HepG2 (cell line): Measurements from ENCODE around the gene NAT14. TPM values are rescaled to one million over a fixed set of nuclear protein-coding genes. Genes with fewer than 3 reads are reported as not detected.

Experiments
- AGO1 ChIP-seq: fragments of 200-400 bp; formaldehyde crosslinking; IDR thresholded peaks from 2 replicates; pipeline ENCODE4 v1.6.1; 2017; ENCODE audit warnings: mild to moderate bottlenecking, low read depth, low read length, moderate library complexity; ENCODE audit not compliant: poor library complexity, severe bottlenecking
- ARID2 ChIP-seq: sonication (generic); formaldehyde crosslinking; IDR thresholded peaks from 2 replicates; pipeline ENCODE4 v1.8.1; 2022; ENCODE audit warnings: mild to moderate bottlenecking, missing genetic modification reagents, borderline replicate concordance
- ATF5 ChIP-seq: sonication (generic); formaldehyde crosslinking; IDR thresholded peaks from 2 replicates; pipeline ENCODE4 v1.4.0; 2020; ENCODE audit warnings: mild to moderate bottlenecking, low read depth, missing genetic modification reagents
- DPF2 ChIP-seq: sonication (generic); formaldehyde crosslinking; IDR thresholded peaks from 2 replicates; pipeline ENCODE4 v1.4.0; 2020; ENCODE audit warnings: mild to moderate bottlenecking, low read depth, missing genetic modification reagents, borderline replicate concordance
- DRAP1 ChIP-seq: IDR thresholded peaks from 2 replicates; pipeline ENCODE4 v1.6.1; 2016; ENCODE audit warnings: missing genetic modification reagents, missing compliant biosample characterization
- IKZF1 ChIP-seq: fragments of 450-650 bp; IDR thresholded peaks from 2 replicates; pipeline ENCODE4 v1.7.1; 2016
- IRX3 ChIP-seq: sonication (generic); formaldehyde crosslinking; IDR thresholded peaks from 2 replicates; pipeline ENCODE4 v1.8.1; 2023; ENCODE audit warnings: mild to moderate bottlenecking, low read depth, missing genetic modification reagents, borderline replicate concordance
- NFATC3 ChIP-seq: sonication (generic); formaldehyde crosslinking; IDR thresholded peaks from 2 replicates; pipeline ENCODE4 v1.5.1; 2020; ENCODE audit warnings: mild to moderate bottlenecking, missing genetic modification reagents
- NR1H2 ChIP-seq: sonication (generic); formaldehyde crosslinking; IDR thresholded peaks from 2 replicates; pipeline ENCODE4 v1.8.1; 2022; ENCODE audit warnings: low read depth, missing genetic modification reagents, borderline replicate concordance
- PCBP1 ChIP-seq: fragments of 200-400 bp; formaldehyde crosslinking; IDR thresholded peaks from 2 replicates; pipeline ENCODE4 v1.6.1; 2017; ENCODE audit warnings: mild to moderate bottlenecking, low read depth, low read length, borderline replicate concordance
- PHF21A ChIP-seq: sonication (generic); formaldehyde crosslinking; IDR thresholded peaks from 2 replicates; pipeline ENCODE4 v1.5.0; 2020; ENCODE audit warnings: mild to moderate bottlenecking, missing genetic modification reagents
- PTBP1 ChIP-seq: fragments of 200-400 bp; formaldehyde crosslinking; IDR thresholded peaks from 2 replicates; pipeline ENCODE4 v1.6.1; 2018; ENCODE audit warnings: low read length, low read depth; ENCODE audit not compliant: poor library complexity, severe bottlenecking
- SAFB2 ChIP-seq: sonication (generic); formaldehyde crosslinking; IDR thresholded peaks from 2 replicates; pipeline ENCODE4 v1.5.1; 2020; ENCODE audit warnings: missing genetic modification reagents, low read depth, mild to moderate bottlenecking, borderline replicate concordance
- SRSF9 ChIP-seq: fragments of 200-400 bp; formaldehyde crosslinking; IDR thresholded peaks from 2 replicates; pipeline ENCODE4 v1.6.1; 2018; ENCODE audit warnings: borderline replicate concordance, mild to moderate bottlenecking, low read depth, low read length; ENCODE audit not compliant: insufficient read depth, poor library complexity, severe bottlenecking
- SUZ12 ChIP-seq: fragments of 150-350 bp; IDR thresholded peaks from 2 replicates; pipeline ENCODE4 v1.6.1; 2014; ENCODE audit warnings: low read depth, low read length
- ZBTB38 ChIP-seq: sonication (generic); formaldehyde crosslinking; IDR thresholded peaks from 2 replicates; pipeline ENCODE4 v1.5.1; 2020; ENCODE audit warnings: mild to moderate bottlenecking, missing genetic modification reagents
- ZNF383 ChIP-seq: sonication (generic); formaldehyde crosslinking; IDR thresholded peaks from 2 replicates; pipeline ENCODE4 v1.4.0; 2020; ENCODE audit warnings: missing genetic modification reagents, mild to moderate bottlenecking, borderline replicate concordance
- ZNF563 ChIP-seq: sonication (generic); formaldehyde crosslinking; IDR thresholded peaks from 2 replicates; pipeline ENCODE4 v1.8.0; 2022; ENCODE audit warnings: mild to moderate bottlenecking, moderate library complexity, missing genetic modification reagents
- ZNF589 ChIP-seq: sonication (generic); formaldehyde crosslinking; conservative IDR thresholded peaks from 2 replicates; pipeline ENCODE4 v1.8.0; 2022; ENCODE audit warnings: mild to moderate bottlenecking, moderate library complexity, missing genetic modification reagents
- ZNF660 ChIP-seq: sonication (generic); formaldehyde crosslinking; IDR thresholded peaks from 2 replicates; pipeline ENCODE4 v1.5.1; 2020; ENCODE audit warnings: mild to moderate bottlenecking, low read depth, missing genetic modification reagents, borderline replicate concordance
- ZNF83 ChIP-seq: sonication (generic); formaldehyde crosslinking; IDR thresholded peaks from 2 replicates; pipeline ENCODE4 v1.4.0; 2020; ENCODE audit warnings: missing genetic modification reagents, mild to moderate bottlenecking, borderline replicate concordance
- ZSCAN31 ChIP-seq: sonication (generic); formaldehyde crosslinking; IDR thresholded peaks from 2 replicates; pipeline ENCODE4 v1.5.0; 2020; ENCODE audit warnings: low read depth, mild to moderate bottlenecking, missing genetic modification reagents
- polyA plus RNA-seq, 8 experiments: library from polyadenylated mRNA; depleted of rRNA in 3 of 8; stranded (reverse) in 7 of 8; unstranded in 1 of 8; fragments of >200 nt; fragmentation: Illumina TruSeq in 4 of 8; extraction: Trizol in 4 of 8; gene quantifications; 2 replicates each; pipeline versions ENCODE4 v1.2.1 to v1.2.3, GENCODE V29; 2011 to 2016; ENCODE audit warnings: low read depth in 4 of 8, missing spikeins in 1 of 8, mixed read lengths in 1 of 8; ENCODE audit not compliant: insufficient read depth in 1 of 8
- total RNA-seq, 5 experiments: library from RNA; depleted of rRNA; stranded (reverse); fragments of >200 nt; fragmentation: Illumina TruSeq; extraction: Trizol; gene quantifications; 2 replicates each; pipeline ENCODE4 v1.2.3, GENCODE V29; 2016; ENCODE audit warnings: low read depth in 1 of 5
- TF ChIP-seq, protein P1 (sequence below): sonication (generic); formaldehyde crosslinking; IDR thresholded peaks from 2 replicates; pipeline ENCODE4 v1.4.0; 2020; ENCODE audit warnings: missing genetic modification reagents
- TF ChIP-seq, protein P2 (sequence below): sonication (generic); formaldehyde crosslinking; IDR thresholded peaks from 2 replicates; pipeline ENCODE4 v1.4.0; 2020; ENCODE audit warnings: missing genetic modification reagents
- TF ChIP-seq, protein P3 (sequence below): IDR thresholded peaks from 2 replicates; pipeline ENCODE4 v1.6.1; 2012; ENCODE audit warnings: low read depth, low read length, improper control_type of control experiment

Gene NAT14
- total and polyA plus RNA-seq, 2 of the 13 experiments (the other 11 are each of a cell fraction or from before 2014, with no cell fraction given) = 20.7 to 22.3 TPM

GRCh38 chr19:55476100-55476775 lies 8.8 kb upstream of the NAT14 start, which contains the start of gene ZNF628 (continued):
- TF ChIP-seq ATF5 (CRISPR knock-in tag) (peak; percentile 68; the same call in 1 of the 2 replicates), PHF21A (CRISPR knock-in tag) (peak; percentile 7; the same call in 1 of the 2 replicates), IKZF1 (no peak), ZNF660 (CRISPR knock-in tag) (no peak), ZSCAN31 (CRISPR knock-in tag) (peak; percentile 77; the same call in 1 of the 2 replicates), ZNF589 (CRISPR knock-in tag) (peak; percentile 66; the same call in 1 of the 2 replicates), ZNF563 (CRISPR knock-in tag) (no peak), PTBP1 (no peak), ARID2 (no peak), SRSF9 (no peak), ZBTB38 (CRISPR knock-in tag) (peak; percentile 90), IRX3 (CRISPR knock-in tag) (peak; percentile 68; the same call in 1 of the 2 replicates), DRAP1 (CRISPR knock-in tag) (0 out of 2 replicates have a peak, but pooled peaks have one; percentile 13), NFATC3 (no peak), SUZ12 (peak; percentile 76), ZNF83 (CRISPR knock-in tag) (peak; percentile 66; the same call in 1 of the 2 replicates), PCBP1 (peak; percentile 74; the same call in 1 of the 2 replicates), SAFB2 (peak; percentile 67), ZNF383 (CRISPR knock-in tag) (no peak), DPF2 (CRISPR knock-in tag) (no peak), NR1H2 (CRISPR knock-in tag) (no peak), AGO1 (no peak)
- TF ChIP-seq, protein P1, sequence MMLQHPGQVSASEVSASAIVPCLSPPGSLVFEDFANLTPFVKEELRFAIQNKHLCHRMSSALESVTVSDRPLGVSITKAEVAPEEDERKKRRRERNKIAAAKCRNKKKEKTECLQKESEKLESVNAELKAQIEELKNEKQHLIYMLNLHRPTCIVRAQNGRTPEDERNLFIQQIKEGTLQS (CRISPR knock-in tag) = no peak; the same call in 1 of the 2 replicates
- TF ChIP-seq, protein P2, sequence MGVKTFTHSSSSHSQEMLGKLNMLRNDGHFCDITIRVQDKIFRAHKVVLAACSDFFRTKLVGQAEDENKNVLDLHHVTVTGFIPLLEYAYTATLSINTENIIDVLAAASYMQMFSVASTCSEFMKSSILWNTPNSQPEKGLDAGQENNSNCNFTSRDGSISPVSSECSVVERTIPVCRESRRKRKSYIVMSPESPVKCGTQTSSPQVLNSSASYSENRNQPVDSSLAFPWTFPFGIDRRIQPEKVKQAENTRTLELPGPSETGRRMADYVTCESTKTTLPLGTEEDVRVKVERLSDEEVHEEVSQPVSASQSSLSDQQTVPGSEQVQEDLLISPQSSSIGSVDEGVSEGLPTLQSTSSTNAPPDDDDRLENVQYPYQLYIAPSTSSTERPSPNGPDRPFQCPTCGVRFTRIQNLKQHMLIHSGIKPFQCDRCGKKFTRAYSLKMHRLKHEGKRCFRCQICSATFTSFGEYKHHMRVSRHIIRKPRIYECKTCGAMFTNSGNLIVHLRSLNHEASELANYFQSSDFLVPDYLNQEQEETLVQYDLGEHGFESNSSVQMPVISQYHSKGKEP (CRISPR knock-in tag) = no peak
- TF ChIP-seq, protein P3, sequence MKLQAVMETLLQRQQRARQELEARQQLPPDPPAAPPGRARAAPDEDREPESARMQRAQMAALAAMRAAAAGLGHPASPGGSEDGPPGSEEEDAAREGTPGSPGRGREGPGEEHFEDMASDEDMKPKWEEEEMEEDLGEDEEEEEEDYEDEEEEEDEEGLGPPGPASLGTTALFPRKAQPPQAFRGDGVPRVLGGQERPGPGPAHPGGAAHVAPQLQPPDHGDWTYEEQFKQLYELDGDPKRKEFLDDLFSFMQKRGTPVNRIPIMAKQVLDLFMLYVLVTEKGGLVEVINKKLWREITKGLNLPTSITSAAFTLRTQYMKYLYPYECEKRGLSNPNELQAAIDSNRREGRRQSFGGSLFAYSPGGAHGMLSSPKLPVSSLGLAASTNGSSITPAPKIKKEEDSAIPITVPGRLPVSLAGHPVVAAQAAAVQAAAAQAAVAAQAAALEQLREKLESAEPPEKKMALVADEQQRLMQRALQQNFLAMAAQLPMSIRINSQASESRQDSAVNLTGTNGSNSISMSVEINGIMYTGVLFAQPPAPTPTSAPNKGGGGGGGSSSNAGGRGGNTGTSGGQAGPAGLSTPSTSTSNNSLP = no peak
